Activated CD8-positive, alpha-beta memory T cell treated with anti-CD3 and anti-CD28 coated beads, Interleukin-2, amount 50 U/mL, for 24 hours (primary cell): ENCODE data around the gene TMEM9B.
"Not testable (repeated sequence)": the region's sequence is repeated elsewhere in the genome, so short reads cannot be mapped to it uniquely, and the experiment has no call there.

Experiments
- DNase-seq: peaks from one replicate; pipeline ENCODE4 v3.0.0-alpha.2; 2020; ENCODE audit errors: extremely low read depth

The TMEM9B gene

GRCh38 chr11:8964324-8965320, at the start of gene TMEM9B:
TMEM9B (minus strand) TSS chr11:8964442; CDS start chr11:8964313, 129 bp downstream.
- peak; percentile 65 for DNase-seq

DNA sequence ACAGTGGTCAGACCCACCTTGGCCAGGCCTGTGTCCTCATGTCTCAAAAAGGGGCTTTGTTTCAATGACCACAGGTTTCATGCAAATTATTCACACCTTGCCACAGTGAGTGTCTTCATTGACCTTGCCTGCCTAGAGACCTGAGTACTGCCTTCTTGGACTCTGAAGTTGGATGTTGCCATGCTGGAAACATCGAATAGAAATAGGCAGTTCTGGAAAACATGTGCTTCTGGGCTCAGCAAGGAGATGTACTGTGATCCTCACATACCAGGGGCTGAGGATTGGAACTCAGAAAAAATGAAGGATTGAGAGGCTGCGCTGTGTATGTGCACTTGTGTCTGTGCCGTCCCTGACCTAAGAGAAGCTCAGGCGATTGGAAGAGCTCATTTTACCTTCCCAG, 49.1 kb upstream of the TMEM9B start:
- no peak for DNase-seq

DNA sequence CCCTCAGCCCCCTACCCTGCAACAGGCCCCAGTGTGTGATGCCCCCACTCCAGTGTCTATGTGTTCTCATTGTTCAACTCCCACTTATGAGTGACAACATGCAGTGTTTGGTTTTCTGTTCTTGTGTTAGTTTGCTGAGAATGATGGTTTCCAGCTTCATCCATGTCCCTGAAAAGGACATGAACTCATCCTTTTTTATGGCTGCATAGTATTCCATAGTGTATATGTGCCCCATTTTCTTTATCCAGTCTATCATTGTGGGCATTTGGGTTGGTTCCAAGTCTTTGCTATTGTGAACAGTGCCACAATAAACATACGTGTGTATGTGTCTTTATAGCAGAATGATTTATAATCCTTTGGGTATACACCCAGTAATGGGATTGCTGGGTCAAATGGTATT, 45.3 kb upstream of the TMEM9B start:
- DNase-seq, result not testable (repeated sequence)

GRCh38 chr11:9008661-9009060, 44.4 kb upstream of the TMEM9B start:
- DNase-seq, result no peak

DNA sequence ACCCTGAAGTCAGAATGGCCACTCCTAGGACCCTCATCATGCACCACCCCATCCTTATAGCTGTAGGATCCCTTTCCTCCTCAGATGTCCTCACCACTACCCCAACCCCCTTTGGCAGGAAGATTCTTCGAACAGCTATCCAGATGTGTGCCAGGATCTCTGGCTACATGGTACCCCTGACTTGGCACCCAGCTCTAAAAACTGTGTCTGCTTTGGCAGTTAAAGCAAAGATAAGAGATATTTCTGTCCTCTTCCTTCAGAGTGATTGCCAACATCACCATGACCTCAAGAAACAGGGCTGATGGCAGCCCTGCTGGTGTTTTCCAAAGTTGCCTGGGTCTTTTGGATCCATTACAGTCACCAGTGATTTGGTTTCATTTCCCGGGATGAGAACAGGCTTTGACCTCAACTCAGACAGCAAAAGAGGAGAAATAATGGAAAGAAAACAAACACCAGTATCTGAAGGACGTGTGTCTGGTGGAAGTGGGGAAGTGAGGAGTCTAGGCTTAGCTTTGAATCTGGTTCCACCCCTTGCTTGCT, 43.8 kb upstream of the TMEM9B start:
- no peak for DNase-seq

- no peak for DNase-seq
Measured at GRCh38 chr11:9005087-9005486, 40.8 kb upstream of the TMEM9B start.

- DNase-seq, result no peak
Measured at GRCh38 chr11:9004183-9004926, 40.1 kb upstream of the TMEM9B start.

GRCh38 chr11:9003573-9004182, 39.4 kb upstream of the TMEM9B start, which contains the start of gene NRIP3:
NRIP3 (minus strand) TSS chr11:9004001; CDS start chr11:9003935, 66 bp downstream.
- DNase-seq, result peak; percentile 33

GRCh38 chr11:9002920-9003572, 38.8 kb upstream of the TMEM9B start:
- DNase-seq, result no peak

GRCh38 chr11:9001736-9002135, 37.5 kb upstream of the TMEM9B start:
- peak; percentile 29 for DNase-seq

DNA sequence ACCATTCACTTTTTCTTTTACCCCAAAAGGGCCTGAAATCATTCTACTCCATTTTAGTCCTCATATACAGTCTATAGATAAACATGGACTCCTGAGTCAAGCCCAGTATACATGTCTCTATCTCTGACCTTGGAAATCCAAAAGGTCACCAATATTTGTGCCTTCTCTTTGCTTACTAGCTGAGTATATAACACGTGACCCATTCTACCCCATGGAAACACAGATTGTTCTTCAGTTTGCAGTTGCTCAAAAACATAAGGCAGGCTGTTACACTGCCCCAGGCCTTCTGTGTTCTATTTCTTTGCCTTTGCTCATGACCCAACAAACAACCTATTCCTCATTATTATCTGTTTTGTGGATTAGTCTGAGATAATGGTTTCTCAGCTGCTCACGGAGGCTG, 33.8 kb upstream of the TMEM9B start:
- no peak for DNase-seq

GRCh38 chr11:8997451-8997850, 33.2 kb upstream of the TMEM9B start:
- no peak for DNase-seq

DNA sequence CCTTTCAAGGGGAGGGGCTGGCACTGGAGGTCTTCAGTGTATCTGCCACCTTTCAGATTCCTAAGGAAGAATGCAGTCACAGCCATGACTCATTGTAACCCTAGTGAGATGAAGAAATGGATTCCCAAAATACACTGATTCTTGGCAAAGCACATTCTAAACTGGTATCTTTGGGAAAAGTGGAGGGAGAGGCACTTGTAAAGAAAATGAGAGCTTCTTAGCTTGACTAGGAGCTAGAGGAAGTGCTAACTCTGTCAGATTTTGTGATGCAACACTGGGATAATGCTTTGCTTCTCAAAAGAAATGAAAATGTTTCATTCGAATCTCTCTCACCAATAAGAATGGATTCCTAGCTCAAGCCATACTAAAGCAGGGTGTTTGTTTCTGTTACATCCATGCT, 25.2 kb upstream of the TMEM9B start:
- no peak for DNase-seq

- DNase-seq, result no peak
Measured at GRCh38 chr11:8988329-8989234, 24.3 kb upstream of the TMEM9B start.

DNA sequence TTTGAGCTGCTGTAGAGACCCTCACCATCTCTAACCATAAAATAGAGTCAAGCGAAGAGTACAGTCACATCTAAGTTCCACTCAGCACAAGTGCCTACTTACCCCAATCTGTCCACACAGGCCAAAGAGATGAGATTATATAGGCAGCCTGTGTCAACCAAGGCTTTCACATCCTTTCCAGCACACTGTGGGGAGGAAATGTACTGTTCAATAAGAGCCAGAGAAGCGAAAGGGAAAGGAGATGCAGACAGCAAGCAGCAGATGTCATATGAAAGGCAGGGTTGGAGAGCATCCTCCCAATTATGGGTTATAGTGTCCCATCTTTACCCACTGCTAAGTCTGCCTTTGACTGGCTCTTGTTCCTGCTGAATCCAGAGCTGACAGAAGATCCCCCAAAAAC, 23.2 kb upstream of the TMEM9B start:
- no peak for DNase-seq

DNA sequence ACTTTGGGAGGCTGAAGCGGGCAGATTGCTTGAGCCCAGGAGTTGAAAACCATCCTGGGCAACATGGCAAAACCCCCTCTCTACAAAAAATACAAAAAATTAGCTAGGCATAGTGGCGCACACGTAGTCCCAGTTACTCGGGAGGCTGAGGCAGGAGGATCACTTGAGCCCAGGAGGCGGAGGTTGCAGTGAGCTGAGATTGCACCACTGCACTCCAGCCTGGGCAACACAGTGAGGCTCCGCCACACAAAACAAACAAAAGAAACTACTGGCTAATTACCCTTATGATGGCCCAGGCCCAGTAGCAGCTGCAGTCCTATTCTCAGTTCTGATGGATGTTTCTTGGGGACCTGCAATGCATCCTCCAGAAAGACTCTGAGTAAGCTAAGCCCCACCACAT, 22.5 kb upstream of the TMEM9B start:
- not testable (repeated sequence) for DNase-seq

- DNase-seq, result no peak
Measured at GRCh38 chr11:8985462-8985861, 21.2 kb upstream of the TMEM9B start.

DNA sequence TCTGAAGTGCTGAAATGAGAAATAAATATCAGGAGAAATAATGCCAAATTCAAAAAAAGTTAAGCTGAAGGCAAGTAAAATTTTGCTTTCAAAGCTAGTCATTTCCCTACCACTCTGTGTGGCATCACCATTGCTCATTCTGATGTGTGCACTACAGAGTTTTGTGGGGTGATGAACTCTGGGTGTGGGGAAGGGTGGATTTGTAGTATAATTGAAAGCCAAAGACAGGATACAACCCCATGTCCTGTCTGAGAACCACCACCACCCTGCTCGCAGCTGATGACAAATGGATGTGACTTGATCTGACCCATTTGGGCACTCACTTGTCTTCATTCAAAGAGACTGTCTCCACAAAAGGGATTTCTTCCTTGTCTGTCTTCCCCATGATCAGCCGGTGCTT, 19.3 kb upstream of the TMEM9B start:
- DNase-seq, result no peak

DNA sequence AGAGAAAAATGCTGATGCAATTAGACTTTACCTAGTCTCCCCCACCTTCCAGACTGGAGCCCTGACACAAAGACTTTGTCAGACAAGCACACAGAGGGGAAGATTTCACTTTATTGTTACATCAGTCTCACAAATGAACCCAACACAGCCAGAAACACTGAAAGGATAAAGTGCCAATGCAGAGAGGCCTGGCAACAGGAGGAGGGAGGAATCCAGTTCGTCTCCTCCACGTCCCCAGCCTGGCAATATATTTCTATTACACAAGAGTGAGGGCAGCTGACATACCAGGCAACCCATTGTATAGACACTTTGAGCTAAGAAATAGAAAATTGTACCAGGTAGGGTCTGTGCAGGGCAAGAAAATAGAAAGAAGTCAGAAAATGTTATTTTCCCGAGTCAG, 16.2 kb upstream of the TMEM9B start:
- DNase-seq, result no peak

DNA sequence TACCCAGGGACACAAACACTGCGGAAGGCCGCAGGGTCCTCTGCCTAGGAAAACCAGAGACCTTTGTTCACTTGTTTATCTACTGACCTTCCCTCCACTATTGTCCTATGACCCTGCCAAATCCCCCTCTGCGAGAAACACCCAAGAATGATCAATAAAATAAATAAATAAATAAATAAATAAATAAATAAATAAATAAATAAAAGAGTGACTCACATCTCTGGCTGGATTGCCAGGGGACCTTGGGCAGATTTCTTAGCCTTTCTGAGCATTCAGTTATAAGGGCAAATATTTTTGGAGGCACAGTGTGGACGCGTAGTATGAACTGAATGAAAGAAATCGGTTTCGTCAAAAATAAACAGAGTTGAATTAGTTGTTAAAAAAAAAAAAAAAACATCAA, 15.1 kb upstream of the TMEM9B start:
- not testable (repeated sequence) for DNase-seq
